Natural killer cell (primary cell): ENCODE results near the gene MYOF. TPM values are rescaled to one million over a fixed set of nuclear protein-coding genes. Genes with fewer than 3 reads are reported as not detected.

Experiments used
- ATAC-seq, 3 donors: fragments of 150-1000 bp in 2 of 3; fragments of 200-7000 bp in 1 of 3; cut with Tn5 transposase; 1 replicate in 1 of 3; 2 replicates in 2 of 3; pipeline ENCODE4 v1.10.0; 2021; ENCODE audit warnings: mild to moderate bottlenecking in 2 of 3, moderate library complexity in 2 of 3
- DNase-seq, 2 donors: peaks; one replicate each; pipeline versions ENCODE4 v3.0.0 to v3.0.0-alpha.2; 2013 to 2021; ENCODE audit warnings: mixed read lengths in 1 of 2
- H3K27ac ChIP-seq: one replicate; pipeline ENCODE4 v1.5.1; 2013; ENCODE audit warnings: mild to moderate bottlenecking, low read length
- H3K27me3 ChIP-seq: one replicate; pipeline ENCODE4 v1.6.1; 2013; ENCODE audit warnings: low read length; ENCODE audit not compliant: control insufficient read depth, insufficient read depth
- H3K36me3 ChIP-seq: one replicate; pipeline ENCODE4 v1.6.1; 2013; ENCODE audit warnings: low read length; ENCODE audit not compliant: control insufficient read depth, insufficient read depth
- H3K4me1 ChIP-seq: one replicate; pipeline ENCODE4 v1.6.1; 2013; ENCODE audit warnings: low read length; ENCODE audit not compliant: control insufficient read depth, insufficient read depth
- H3K4me3 ChIP-seq: one replicate; pipeline ENCODE4 v1.5.1; 2013; ENCODE audit warnings: low read length
- H3K9me3 ChIP-seq: one replicate; pipeline ENCODE4 v1.6.1; 2013; ENCODE audit warnings: low read length; ENCODE audit not compliant: control insufficient read depth, insufficient read depth
- H3K27ac Mint-ChIP-seq, 2 donors: one replicate each; pipeline ENCODE4 v1.8.0; 2022; ENCODE audit warnings: mild to moderate bottlenecking in 2 of 2, mixed read lengths in 2 of 2, moderate library complexity in 1 of 2
- H3K27me3 Mint-ChIP-seq, 2 donors: one replicate each; pipeline ENCODE4 v1.8.0; 2022; ENCODE audit warnings: low read depth in 2 of 2, mixed read lengths in 2 of 2
- H3K36me3 Mint-ChIP-seq: one replicate; pipeline ENCODE4 v1.8.0; 2022; ENCODE audit warnings: mixed read lengths
- H3K4me1 Mint-ChIP-seq, 2 donors: one replicate each; pipeline ENCODE4 v1.8.0; 2022; ENCODE audit warnings: mixed read lengths in 2 of 2
- H3K4me3 Mint-ChIP-seq: one replicate; pipeline ENCODE4 v1.8.0; 2022; ENCODE audit warnings: mild to moderate bottlenecking, moderate library complexity, mixed read lengths
- H3K9me3 Mint-ChIP-seq, 2 donors: one replicate each; pipeline ENCODE4 v1.8.0; 2022; ENCODE audit warnings: mixed read lengths in 2 of 2
- CTCF ChIP-seq: fragments of 200-600 bp; IDR thresholded peaks from one replicate; pipeline ENCODE4 v1.8.0; 2022; ENCODE audit warnings: antibody characterized with exemption
- WGBS: methylation state at CpG from one replicate; pipeline ENCODE4 v1.1.7; 2013; ENCODE audit warnings: missing lambda C conversion rate; ENCODE audit not compliant: insufficient coverage; 5-methylcytosine and 5-hydroxymethylcytosine counted together
- intact Hi-C: fragments of 100-400 bp; cut with micrococcal nuclease; formaldehyde crosslinking; loops from one replicate; pipeline ENCODE4 v1.14.2; 2022
- total RNA-seq, 4 donors: library from RNA; stranded (reverse); fragments of 120-200 nt in 1 of 4; gene quantifications; one replicate each; pipeline versions ENCODE4 v1.2.3 to v1.2.4, GENCODE V29; 2013 to 2022

The MYOF gene
- total RNA-seq, 3 donors from 2014 or later (not counting 1 experiment from before 2014, with no cell fraction given), result 2.0 to 9.7 (median 2.9) TPM

DNA sequence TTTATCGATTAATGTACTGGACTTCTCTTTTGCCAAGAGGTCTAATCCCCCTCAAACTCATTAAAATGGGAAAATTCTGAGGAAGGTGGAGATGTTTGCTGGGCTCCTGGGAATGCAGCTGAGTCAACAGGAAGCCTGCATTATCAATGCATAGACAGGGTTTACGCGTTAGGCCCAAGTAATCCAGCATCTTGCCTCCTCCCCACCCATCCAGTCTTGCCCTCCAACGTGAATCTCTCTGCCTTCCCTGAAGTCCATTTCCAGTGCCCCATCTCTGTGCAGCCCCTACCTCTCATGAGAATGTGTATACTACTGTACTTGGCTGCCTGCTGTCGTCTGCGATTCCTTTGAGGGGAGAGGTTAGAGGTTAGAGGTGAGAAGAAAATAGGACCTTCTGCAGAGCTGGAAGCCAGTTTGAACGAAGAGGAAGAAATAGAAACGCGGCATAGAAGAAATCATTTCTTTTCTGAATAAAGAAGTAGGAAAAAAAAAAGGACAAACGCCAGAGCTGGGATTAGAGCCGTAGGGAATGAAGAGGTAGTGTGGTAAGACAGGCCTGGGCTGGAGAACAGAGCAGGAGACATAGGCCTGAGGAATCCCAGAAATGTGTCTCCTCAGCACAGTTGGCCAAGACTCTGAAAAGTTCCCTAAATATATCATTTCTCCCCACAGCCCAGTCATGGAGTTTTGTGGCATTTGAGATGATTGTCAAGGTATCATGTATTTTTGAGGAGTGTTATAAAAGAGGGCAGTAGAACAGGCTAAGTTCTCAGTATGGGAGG lies 75.6 kb downstream of the MYOF start:
- Mint-ChIP-seq H3K4me3 (no peak overlapping the region), H3K27me3 (peaks cover 9 to 10% of the 10 kb centered on the region in 2 donors), H3K4me1 (peaks cover 0 to 5% of the 10 kb centered on the region in 2 donors), H3K27ac (no peak overlapping the region), H3K9me3 (no peaks in the 10 kb centered on the region), H3K36me3 (no peaks in the 10 kb centered on the region)
- TF ChIP-seq CTCF, result no peak
- Histone ChIP-seq H3K27ac (no peak overlapping the region), H3K36me3 (no peaks in the 10 kb centered on the region), H3K27me3 (no peaks in the 10 kb centered on the region), H3K9me3 (no peaks in the 10 kb centered on the region), H3K4me3 (no peak overlapping the region), H3K4me1 (peaks cover 6% of the 10 kb centered on the region)
- 97% methylated on average over 10 of the region's 11 CpGs for WGBS
- DNase-seq (no peak), ATAC-seq (no peak)
- intact Hi-C loops, result no loop called here

DNA sequence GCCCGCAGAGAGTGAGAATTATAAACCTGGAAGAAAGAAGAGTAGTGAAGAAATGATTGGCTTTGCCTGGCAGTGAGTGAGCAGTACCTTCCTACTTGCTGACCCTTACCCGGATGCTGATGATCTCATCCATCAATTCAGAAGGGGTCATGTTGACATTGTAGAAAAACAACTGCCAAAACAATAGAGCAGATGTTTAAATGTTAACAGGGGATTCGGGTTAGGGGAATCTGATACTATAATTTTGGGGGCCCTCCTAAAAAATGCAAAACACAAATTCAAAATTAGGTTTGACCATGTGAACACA lies 78.1 kb downstream of the MYOF start:
- no peak for TF ChIP-seq CTCF
- Histone ChIP-seq H3K9me3 (no peaks in the 10 kb centered on the region), H3K36me3 (no peaks in the 10 kb centered on the region), H3K4me1 (peaks cover 6% of the 10 kb centered on the region), H3K4me3 (no peak overlapping the region), H3K27me3 (no peaks in the 10 kb centered on the region), H3K27ac (no peak overlapping the region)
- Mint-ChIP-seq H3K9me3 (no peaks in the 10 kb centered on the region), H3K4me3 (no peak overlapping the region), H3K27ac (no peak overlapping the region), H3K36me3 (no peaks in the 10 kb centered on the region), H3K4me1 (peaks cover 0 to 5% of the 10 kb centered on the region in 2 donors), H3K27me3 (peaks cover 9 to 10% of the 10 kb centered on the region in 2 donors)
- 94% methylated on average over 2 of the region's 3 CpGs for WGBS
- intact Hi-C loops, result no loop called here
- ATAC-seq (no peak), DNase-seq (no peak)

DNA sequence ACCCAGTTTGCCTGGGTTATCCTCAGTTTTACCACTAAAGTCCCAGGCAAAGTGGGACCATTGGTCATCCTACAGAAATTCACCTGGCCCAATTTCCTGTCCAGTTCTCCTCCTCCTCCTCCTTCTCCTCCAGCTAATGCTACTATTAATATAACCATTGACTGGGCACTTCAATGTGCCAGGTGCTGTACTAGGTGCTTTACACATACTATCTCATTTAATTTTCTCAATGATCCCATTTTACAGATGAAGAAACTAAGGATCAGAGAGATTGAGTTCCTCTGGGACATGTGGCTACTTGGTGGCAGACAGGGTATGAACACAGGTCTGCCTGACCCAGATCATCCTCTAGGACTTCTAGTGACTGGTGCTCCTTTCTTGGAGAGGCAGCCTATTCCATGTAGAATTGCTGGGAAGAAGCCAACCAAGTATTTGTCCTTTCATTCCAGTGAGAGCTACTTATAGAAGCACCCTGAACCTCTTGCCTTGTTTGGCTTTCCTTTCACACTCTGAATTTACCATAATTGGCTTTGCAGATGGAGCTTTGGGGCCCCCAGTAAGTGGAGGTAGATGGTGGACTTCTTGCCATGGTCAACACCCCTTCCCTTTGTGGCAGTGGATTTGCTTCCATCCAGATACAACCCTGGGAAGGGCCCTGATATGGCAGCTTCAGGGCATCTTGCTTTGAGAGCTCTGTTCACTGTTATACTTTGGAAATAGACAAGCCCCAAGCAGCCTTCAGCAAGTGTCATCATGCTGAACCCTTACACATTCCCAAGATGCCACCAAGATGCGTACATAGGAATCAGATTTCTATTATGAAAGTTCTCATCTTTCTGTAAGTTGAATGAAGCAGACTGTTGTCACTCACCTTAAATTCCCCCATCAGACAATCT lies 78.7 kb downstream of the MYOF start:
- Mint-ChIP-seq H3K36me3 (no peaks in the 10 kb centered on the region), H3K4me1 (no peaks in the 10 kb centered on the region), H3K9me3 (no peaks in the 10 kb centered on the region), H3K27ac (no peak overlapping the region), H3K27me3 (peaks cover 6 to 9% of the 10 kb centered on the region in 2 donors), H3K4me3 (no peak overlapping the region)
- intact Hi-C loops, result no loop called here
- no peak overlapping the region for H3K4me3 ChIP-seq
- peaks cover under 1% of the 10 kb centered on the region for H3K4me1 ChIP-seq
- no peaks in the 10 kb centered on the region for H3K36me3 ChIP-seq
- ATAC-seq (no peak), DNase-seq (no peak)
- TF ChIP-seq CTCF, result no peak
- 100% methylated on average over 1 of the region's 1 CpG for WGBS
- H3K27ac ChIP-seq, result no peak overlapping the region
- H3K27me3 ChIP-seq, result no peaks in the 10 kb centered on the region
- no peaks in the 10 kb centered on the region for H3K9me3 ChIP-seq
